Measurements from ENCODE around the gene CISD2. TPM values are rescaled to one million over a fixed set of nuclear protein-coding genes. Genes with fewer than 3 reads are reported as not detected.
"Not testable (repeated sequence)": the region's sequence is repeated elsewhere in the genome, so short reads cannot be mapped to it uniquely, and the experiment has no call there.

Gene CISD2, protein sequence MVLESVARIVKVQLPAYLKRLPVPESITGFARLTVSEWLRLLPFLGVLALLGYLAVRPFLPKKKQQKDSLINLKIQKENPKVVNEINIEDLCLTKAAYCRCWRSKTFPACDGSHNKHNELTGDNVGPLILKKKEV
- 28.8 and 69.4 TPM in 2 replicates for total RNA-seq (2014; rRNA removed; shearing (Covaris generic))

DNA sequence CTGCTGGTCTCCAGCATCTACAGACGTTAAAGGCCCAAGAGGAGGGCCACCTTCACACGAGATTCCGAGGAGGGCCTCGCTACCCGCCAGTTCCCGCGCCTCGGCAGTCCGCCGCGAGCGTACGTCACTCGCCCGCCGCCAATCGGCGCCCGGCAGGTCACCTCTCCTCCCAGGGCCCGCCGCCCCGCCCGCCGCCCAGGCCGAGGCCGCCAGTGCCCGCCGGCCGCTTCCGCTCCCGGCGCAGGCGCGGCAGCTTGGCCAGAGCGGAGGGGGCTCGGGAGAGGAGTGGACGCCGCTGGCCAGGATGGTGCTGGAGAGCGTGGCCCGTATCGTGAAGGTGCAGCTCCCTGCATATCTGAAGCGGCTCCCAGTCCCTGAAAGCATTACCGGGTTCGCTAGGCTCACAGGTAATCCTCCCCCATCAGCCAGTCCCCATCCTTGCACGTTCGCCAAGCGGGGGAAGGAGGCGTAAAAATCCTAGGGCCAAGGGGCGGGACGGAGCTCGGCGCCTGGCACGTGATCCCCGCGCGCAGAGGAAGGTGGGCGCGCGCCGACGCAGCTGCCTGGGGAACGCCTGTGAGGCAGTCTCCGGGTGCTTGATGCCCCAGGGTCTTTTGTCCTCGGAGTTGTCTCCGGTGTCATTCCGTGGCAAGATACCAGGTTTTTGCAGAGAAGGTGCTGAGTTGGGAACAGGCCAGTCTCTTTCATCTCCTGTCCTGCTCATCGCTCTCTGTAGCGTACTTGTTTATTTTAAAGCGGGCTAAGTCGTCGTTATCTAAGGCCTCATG is at the start of gene CISD2:
TSS of gene CISD2 (plus strand) at position 212 of the 788 bp plus-strand sequence. CDS start at position 305, 93 bp downstream.
- DNase-seq (ENCODE audit: low read depth) = peak; percentile 90

DNA sequence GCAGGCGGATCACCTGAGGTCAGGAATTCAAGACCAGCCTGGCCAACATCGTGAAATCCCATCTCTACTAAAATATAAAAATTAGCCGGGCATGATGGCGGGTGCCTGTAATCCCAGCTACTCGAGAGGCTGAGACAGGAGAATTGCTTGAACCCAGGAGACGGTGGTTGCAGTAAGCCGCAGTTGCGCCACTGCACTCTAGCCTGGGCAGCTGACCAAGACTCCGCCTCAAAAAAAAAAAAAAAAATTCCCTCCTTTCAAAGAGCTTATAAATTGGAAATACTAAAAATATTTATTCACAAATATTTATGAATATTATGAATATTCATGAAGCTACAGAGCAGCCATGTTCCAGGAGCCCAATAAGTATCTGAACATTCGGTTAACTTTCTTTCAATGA is 49.7 kb upstream of the CISD2 start:
- DNase-seq (ENCODE audit: low read depth) = not testable (repeated sequence)

DNA sequence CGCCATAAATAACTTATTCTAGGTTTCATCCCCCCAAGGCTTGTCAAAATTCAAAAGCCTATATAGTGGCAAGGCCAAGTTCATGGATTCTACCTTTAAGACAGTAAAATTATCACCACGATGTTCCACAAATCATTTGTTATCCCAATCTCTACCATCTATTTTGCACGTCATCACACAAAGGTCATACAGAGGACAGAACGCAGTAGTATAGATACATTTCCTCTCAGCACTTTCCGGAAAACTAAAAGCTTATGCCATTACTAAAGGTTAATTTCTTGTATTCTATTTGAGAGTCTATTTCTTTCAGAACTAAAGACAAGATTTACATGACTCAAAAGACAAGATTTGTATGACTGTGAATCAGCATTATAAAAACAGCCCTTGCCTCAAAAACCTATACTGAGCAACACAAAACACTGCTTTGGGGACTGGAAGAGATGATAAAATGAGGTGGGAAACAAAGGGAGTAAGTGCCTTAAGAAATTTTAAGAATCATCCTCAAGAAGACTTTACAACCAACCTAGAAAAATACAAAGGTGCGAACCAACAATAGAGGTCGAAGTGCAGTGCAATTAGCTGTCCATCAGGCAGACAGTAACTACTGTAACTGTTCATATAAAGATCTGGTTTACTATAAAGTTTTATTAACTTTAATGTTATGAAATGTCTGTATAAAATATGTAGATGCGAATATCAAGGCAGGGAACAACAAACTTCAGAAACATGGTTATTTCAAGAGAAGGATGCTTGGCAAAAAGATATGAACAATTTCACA is 49.0 kb upstream of the CISD2 start:
- no peak for DNase-seq (ENCODE audit: low read depth)

DNA sequence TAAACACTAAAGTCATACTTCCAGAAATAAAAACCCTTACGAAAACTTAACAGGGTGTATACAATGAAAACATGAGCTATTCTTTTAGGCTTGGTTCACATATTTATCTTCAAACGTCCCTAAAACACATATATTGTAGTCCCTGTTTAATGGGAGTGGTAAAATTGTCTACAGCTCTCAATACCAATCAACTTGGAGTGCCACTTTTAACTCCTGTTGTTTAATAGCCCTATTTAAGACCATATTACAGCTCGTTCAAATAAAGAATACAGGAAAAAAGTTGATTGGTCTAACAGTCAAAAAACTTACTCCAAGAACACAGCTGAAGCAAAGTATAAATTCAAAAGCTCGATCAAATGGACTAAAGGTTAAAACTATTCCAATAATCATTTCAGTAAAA is 45.3 kb upstream of the CISD2 start:
- DNase-seq (ENCODE audit: low read depth) = no peak

DNA sequence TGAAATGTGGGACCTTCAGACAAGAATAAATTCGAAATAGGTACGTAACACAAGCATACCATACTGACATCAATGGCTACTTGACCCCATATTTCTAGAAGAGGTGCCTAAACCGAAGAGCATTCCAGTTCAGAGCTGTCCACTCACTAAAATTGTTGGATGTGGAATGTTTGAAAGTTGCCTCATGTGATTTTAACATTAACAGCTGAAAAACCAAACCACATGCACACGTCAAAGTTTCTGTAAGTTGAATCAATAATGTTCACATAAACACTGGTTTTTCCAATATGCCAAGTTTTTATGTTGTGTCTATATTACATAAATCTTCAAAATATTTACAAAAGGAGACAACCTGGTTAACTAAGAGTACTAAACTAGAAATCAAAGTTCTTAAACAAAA is 44.9 kb upstream of the CISD2 start:
- no peak for DNase-seq (ENCODE audit: low read depth)

DNA sequence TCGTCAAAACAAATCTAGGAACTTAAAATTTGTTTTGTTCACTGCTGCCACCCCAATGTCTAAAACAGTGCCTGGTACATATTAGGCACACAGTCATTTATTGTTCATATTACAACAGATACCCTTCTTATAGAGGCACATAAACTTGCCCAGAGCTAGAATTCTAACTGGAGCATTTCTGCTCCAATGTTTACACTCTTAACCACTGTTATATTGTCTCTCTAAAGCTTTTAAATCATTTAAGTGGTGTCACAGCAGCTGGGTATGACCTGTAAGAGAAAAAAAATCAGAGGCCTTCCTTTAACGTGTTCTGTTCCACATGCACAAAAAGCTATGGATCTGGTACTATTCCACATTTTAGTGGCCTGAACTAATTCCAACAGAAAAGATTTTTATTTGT is 44.4 kb upstream of the CISD2 start:
- no peak for DNase-seq (ENCODE audit: low read depth)

DNA sequence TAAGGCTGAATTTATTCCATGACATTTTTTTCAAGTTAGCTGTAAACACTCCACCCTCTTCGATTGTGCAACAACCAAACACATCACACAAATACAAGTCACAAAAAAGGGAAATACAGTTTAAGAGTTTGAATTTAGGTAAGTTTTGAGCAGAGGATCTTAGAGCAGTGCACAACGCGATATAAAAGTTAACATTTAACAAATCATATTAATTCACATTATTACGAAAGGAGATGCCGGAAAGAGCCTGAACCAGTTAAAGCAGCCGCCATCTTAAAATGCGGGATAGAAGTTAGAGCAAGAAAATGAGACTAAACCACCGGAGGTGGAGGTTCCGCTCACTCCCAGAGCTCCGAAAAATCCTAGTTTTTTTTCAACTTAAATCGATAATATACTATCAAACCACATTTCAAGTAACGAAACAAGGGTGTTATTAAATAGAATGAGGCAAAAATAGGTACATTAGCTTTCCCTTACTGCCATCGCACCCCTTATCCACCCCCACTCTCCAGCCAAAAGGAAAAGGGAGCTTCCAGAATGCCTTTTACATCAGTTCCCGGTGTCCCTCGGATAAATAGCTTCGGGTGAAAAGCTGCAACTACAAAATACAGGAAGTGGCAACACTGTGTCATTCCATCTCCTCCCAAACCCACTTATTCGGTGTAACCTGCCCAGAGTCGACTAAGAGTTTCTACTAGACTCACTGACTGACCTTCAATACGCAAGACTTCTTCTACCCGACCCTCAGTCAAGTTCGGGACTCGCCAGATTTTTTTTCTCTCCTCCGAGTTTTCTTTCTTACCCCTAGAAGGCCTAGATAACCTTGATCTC is 43.3 kb upstream of the CISD2 start:
- DNase-seq (ENCODE audit: low read depth) = peak; percentile 49

DNA sequence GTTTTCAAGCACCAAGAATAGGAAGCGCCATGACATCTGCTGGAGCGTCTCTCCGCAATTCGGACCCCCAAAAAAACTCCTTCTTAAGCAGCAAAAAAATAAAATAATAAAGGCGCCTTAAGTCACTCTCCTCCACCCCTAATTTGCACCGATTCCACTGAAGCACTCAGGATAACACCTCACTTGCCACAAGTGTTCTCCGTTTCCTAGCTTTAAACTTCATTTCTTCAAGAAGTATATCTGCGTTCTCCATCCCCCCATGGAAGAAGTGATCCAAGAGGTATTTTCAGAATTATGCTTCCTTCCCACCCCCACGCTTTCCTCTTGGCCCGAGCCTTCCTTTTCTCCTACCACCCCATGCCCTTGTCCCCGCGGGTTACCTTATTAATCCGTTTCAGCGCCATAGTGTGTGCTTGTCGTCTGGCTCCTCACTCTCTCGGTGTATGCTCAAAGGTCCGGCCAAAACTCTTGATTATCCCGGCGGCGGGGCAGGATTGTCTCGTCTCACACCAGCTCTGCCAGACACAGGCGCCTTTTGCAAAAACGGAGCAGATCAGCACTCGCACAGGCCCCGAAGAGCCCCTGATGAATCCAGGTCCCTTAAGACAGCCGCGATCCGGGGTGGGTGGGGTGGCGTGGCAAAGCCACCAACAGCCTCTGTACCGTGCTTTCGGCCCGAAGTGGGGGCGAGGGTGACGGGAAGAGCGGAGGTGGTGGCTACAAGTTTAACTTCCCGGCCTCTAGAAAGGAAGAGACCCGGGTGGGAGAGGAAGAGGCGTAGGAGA is 42.5 kb upstream of the CISD2 start:
- DNase-seq (ENCODE audit: low read depth) = no peak

DNA sequence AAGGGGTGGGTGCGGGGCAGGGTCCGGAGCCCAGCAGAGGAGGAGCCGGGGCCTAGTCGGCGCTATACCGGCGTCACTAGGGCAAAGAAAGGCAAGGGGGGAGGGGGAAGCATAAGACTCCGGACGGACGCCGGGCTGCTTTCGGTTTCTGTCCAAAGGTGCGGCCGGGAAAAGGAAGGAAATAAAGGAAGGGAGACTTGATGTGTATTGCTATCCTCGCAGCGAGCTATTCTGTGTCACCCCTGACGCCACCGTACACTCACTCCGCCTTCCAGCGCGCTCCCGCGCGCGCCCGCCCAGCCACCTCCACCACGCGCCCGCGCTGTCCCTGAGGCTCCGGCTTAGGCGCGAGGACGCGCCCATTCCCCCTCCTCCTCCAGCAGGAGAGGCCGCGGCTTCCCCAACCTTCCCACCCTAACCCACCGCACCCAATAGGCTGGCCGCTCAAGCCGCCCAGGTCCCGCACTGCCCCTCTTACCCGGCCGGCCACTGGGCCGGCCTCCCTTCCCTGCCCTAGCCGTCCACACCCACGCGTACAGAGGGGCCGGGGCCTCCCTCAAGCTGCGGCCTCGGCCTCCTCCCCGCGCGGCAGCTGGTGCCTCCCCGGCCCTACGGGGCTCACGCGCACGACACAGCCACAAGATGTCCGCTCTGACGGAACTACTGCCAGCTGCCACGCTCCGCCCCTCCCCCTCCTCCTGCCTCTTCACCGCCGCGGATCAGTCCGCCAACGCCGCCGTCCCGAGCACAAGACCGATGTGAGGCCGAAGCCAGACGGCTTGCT is 41.7 kb upstream of the CISD2 start, which contains the start of gene UBE2D3:
TSS of gene UBE2D3 (minus strand) at position 662 of the 784 bp plus-strand sequence. CDS start 1,043 bp downstream, outside the sequence.
- peak; percentile 89 for DNase-seq (ENCODE audit: low read depth)

DNA sequence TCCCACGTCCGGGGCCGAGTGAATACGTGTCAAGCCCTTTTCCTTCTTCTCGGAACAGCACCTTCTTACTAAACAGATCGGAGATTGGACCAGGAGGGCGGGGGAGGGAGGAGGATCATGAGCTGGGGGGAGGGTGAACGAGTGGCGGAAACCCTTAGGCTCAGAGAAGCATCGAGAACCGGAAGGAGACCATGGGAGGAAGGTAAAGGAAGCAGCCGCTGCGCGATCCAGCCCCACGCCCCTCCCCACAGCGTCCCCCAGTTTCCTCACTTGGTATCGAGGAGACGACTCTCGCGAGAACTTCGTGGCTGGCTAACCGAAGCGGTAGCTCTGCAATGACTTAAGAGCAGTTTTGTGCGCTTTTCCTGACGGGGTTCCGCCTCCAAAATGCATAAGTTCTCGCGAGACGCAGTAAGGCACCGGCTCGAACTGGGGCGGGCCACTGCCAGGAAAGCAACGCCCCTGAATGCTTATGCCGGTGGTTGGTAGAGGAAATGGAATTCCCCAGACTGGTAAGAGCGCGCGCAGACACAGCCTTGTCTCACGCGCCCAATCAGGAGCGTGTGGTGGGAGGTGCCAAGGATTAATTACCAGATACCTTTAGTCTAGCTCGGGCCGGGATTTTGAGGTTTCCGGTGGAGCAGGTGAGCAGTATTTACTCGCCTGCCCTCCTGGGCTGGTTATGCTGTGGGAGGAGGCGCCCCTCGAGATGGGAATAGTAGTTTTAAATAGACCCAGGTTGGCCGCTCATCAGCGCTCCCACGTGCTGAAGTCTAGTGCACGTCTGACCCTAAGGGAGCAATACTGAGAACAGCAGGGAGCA is 40.9 kb upstream of the CISD2 start:
- peak; percentile 97 for DNase-seq (ENCODE audit: low read depth)

DNA sequence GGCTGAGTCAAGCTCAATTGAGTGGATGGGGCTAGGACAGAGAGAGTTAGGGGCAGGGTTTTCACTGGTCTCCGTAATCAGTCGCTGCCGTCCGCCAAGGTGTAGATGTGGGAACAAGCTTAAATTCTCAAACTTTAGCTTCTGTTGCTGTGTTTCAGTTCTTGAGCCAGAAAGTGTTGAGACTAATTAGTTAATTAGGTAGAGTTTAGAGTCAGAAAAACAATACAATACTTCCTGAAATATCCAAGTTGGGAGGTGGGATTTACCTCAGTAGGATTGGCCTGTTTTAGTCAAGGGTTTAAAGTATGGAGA is 40.3 kb upstream of the CISD2 start:
- DNase-seq (ENCODE audit: low read depth) = no peak

DNA sequence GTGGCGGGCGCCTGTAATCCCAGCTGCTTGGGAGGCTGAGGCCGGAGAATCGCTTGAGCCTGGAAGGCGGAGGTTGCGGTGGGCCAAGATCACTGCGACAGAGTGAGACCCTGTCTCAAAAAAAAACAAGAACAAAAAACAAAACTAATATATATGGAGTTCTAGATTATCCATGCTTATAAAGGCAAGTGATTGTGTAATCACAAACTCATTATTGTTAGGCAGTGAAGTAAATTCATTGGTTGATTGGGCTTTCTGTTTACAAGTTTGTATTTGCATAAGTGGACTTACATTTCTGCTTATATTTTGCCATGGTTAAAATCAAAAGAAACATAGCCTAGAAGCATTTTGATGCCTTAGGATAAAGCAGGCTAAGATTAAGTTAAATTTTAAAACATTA is 39.0 kb upstream of the CISD2 start:
- DNase-seq (ENCODE audit: low read depth) = no peak

DNA sequence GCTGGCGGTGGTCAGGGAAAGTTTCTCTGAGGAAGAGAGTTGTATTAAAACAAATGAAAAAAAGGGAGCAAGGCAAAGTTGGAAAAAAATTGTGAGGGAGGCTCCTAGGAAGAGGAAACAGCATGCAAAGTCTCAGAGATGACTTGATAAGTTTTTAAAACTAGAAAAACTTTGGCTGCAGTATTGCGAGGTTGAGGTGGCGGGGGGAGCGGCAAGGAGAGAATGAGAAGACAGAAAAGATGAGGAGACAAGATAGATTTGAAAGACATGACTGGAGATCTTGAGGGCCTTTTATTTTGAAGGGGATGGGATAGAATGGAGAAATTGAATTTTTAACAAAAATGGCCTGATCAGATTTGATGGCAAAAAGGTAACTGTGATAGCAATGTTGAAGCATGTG is 36.7 kb upstream of the CISD2 start:
- DNase-seq (ENCODE audit: low read depth) = no peak

DNA sequence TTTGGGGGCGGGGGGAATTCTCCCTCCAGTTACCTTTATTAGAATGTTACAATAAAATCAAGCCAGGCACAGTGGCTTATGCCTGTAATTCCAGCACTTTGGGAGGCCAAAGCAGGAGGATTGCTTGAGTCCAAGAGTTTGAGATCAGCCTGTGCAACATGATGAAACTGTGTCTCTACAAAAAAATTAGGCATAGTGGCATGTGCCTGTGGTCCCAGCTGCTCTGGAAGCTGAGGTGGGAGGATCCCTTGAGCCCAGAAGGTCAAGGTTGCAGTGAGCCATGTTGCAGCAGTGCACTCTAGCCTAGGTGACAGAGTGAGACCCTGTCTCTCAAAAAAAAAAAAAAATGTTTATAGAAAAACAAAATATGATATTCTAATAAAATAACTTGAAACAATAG is 36.1 kb upstream of the CISD2 start:
- no peak for DNase-seq (ENCODE audit: low read depth)

DNA sequence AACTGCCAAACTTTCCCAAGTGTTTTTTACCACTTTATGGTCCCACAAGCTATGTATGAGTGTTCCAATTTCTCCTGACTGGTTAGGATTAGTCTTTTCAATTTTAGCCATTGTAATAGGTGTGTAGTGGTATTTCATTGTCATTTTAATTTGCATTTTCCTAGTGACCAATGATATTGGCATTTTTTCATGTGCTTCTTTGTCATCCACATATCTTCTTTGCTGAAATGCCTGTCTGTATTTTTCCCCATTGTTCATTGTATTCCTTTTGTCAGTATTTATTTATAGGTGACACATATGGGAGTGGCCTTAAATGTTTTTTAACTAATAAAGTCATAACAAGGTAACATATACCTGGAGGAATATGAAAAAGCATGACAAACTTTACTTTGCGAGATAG is 32.2 kb upstream of the CISD2 start:
- DNase-seq (ENCODE audit: low read depth) = no peak

DNA sequence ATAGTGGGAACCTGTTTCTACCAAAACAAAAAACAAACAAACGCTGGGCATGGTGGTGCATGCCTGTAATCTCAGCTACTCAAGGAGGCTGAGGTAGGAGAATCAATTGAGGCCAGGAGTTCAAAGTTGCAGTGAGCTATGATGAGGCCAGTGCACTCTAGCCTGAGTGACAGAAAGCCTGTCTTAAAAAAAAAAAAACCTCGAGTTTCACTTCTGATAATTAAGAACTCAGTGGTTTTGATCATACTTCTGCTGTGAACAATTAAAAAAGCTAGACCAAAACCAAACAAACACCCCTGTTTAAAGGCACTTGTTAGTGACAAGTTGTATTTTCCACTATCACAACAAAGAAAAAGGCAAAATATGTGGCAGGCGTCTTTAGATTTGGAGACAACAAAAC is 26.4 kb upstream of the CISD2 start:
- DNase-seq (ENCODE audit: low read depth) = no peak

DNA sequence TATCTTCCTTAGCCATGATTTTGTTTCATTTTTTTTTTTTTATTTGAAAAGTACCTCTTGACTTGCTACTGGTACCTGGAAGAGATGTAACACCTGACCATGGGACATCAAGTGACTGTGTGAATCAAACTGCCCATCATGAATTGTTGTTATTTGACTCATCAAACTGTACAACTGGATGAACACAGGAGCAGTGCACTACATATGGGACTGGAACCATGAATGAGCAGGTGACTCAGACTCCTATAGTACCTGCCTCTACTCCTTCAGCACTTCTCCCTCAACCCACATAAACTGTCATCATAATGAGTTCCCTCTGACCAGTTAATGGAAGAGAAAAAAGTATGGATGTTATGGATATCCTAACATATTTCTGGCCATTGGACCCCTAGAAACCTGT is 25.5 kb upstream of the CISD2 start:
- no peak for DNase-seq (ENCODE audit: low read depth)

DNA sequence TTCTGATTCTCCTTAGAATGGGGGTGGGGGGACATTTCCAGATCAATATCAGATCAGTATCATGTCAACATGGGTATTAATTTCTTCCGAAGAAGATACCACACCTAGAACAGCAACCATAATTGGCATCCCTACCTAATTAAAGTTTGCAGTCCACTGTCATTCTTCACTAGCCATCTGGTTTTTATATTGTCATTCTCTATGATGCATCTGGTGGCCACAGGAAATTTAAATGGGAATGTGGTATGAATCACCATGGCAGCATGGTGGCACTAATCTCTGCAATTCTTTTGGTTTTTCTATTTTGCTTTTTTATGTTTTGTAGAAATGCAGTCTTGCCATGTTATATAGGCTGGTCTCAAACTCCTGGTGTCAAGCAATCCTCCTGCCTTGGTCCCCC is 24.9 kb upstream of the CISD2 start:
- no peak for DNase-seq (ENCODE audit: low read depth)

DNA sequence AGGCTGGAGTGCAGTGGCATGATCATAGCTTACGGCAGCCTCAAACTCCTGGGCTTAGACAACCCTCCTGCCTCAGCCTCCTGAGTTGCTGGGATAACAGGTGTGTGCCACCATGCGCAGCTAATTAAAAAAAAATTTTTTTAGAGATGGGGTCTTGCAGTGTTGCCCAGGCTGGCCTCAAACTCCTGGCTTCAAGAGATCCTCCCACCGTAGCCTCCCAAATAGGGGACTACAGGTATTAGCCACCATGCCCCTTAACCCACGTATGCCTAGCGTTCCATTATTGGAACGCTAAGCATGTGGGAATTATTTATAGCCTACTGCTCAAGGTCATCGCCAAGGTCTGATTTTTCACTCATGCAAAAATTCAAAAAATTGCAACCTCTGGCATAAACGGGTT is 21.1 kb upstream of the CISD2 start:
- no peak for DNase-seq (ENCODE audit: low read depth)

All from Daoy (cell line).